Stimulated activated CD4-positive, alpha-beta T cell treated with anti-CD3 and anti-CD28 coated beads, Interleukin-2, amount 100 ng/mL, for 4 hours (primary cell): ENCODE data around the gene NYAP1.
A peak's percentile ranks its signal among the peaks of the same experiment; 100 is the strongest.
"Not testable (repeated sequence)": the region's sequence is repeated elsewhere in the genome, so short reads cannot be mapped to it uniquely, and the experiment has no call there.

Source experiments
- DNase-seq: peaks from one replicate; pipeline ENCODE4 v3.0.0-alpha.2; 2020; ENCODE audit warnings: low read depth

The NYAP1 gene

DNA sequence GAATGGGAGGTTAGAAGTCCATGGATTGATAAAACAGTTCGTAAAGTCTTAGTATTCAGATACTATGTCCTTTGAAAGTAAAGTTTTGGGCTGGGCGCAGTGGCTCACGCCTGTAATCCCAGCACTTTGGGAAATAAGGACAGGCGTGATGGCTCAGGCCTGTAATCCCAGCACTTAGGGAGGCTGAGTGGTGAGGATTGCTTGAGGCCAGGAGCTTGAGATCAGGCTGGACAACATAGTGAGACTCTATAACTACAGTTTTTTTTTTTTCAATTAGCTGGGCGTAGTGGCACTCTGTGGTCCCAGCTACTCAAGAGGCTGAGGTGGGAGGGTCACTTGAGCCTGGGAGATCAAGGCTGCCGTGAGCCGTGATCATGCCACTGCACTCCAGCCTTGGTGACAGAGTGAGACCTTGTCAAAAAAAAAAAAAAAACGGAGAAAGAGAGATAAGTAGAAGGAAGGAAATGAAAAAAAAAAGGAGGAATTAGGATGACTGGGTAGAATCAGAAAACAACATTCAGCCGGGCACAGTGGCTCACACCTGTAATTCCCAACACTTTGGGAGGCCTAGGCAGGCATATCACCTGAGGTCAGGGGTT is 29.6 kb downstream of the NYAP1 start:
- no peak for DNase-seq

DNA sequence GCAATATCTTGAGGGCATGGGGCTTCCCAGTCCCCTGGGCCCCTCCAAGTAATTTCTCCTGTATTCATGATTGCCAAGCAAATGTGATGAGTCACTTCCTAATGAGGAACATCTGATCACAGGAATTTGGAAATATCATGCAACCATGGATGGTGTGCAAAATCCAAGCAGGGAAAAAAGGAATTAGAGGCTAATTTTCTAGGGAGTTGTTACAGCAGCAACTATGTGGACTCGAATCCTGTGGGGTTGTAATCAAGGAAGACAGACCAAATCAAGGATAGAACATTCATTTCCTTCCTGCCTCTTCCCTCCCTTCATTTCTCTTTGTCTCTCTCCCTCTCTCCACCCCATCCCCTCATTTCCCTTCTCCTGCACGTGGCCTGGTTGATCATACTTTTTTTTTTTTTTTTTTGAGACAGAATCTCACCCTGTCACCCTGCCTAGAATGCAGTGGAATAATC is 31.4 kb downstream of the NYAP1 start:
- no peak for DNase-seq

GRCh38 chr7:100516135-100516812 is 32.5 kb downstream of the NYAP1 start:
- DNase-seq: no peak

GRCh38 chr7:100517305-100517704 is 33.6 kb downstream of the NYAP1 start:
- no peak for DNase-seq

DNA sequence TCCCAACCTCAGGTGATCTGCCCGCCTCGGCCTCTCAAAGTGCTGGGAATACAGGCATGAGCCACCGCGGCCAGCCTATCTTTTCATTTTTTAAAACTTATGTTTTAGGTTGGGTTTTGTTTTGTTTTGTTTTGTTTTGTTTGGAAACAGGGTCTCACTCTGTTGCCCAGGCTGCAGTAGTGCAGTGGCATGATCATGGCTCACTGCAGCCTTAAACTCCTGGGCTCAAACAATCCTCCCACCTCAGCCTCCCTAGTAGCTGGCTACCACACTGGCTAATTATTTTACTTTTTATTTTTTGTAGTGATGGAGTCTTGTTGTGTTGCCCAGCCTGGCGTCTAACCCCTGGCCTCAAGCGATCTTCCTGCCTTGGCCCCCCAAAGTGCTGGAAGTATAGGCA is 35.9 kb downstream of the NYAP1 start:
- DNase-seq: no peak

- DNase-seq: no peak
Observed at GRCh38 chr7:100520138-100520537, 36.4 kb downstream of the NYAP1 start.

DNA sequence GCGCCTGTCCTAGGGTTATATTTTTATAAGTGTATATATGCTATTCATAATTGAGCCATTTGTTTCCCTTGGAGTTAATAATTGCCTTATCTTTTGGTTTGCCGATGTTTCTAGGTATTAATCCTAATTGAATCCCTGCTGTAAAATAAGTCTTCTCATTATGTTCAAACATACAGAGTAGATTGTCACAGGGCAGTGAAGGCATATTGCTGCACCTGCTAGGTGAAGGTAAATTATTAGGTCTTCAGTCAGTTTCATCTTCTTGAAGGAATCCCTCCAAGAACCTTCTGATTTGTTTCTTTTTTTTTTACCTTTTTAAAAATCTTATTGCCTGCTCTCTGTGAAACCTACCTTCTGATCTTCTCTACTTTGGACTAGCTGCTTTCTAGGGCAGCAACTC is 37.3 kb downstream of the NYAP1 start:
- DNase-seq: no peak

GRCh38 chr7:100521909-100522593 is 38.3 kb downstream of the NYAP1 start:
- DNase-seq: not testable (repeated sequence)

DNA sequence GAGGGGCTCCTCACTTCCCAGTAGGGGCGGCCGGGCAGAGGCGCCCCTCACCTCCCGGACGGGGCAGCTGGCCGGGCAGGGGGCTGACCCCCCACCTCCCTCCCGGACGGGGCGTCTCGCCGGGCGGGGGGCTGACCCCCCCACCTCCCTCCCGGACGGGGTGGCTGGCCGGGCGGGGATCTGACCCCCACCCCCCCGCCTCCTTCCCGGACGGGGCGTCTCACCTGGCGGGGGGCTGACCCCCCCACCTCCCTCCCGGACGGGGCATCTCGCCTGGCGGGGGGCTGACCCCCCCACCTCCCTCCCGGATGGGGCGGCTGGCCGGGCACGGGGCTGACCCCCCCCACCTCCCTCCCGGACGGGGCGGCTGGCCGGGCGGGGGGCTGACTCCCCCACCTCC is 39.5 kb downstream of the NYAP1 start:
- not testable (repeated sequence) for DNase-seq

GRCh38 chr7:100528108-100528866 is 44.6 kb downstream of the NYAP1 start:
- not testable (repeated sequence) for DNase-seq

- DNase-seq: no peak
Observed at GRCh38 chr7:100532165-100533022, 48.7 kb downstream of the NYAP1 start.

DNA sequence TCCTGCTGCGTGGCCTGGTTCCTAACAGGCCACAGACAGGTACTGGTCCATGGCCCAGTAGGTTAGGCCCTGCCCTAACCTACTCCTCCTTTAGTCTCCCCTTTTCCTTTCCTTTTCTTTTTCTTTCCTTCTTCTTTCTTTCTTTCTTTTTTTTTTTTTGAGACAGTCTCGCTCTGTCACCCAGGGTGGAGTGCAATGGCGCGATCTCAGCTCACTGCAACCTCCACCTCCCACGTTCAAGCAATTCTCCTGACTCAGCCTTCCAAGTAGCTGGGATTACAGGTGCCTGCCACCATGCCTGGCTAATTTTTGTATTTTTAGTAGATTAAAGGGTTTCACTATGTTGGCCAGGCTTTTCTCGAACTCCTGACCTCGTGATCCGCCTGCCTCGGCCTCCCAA is 52.3 kb downstream of the NYAP1 start:
- not testable (repeated sequence) for DNase-seq

DNA sequence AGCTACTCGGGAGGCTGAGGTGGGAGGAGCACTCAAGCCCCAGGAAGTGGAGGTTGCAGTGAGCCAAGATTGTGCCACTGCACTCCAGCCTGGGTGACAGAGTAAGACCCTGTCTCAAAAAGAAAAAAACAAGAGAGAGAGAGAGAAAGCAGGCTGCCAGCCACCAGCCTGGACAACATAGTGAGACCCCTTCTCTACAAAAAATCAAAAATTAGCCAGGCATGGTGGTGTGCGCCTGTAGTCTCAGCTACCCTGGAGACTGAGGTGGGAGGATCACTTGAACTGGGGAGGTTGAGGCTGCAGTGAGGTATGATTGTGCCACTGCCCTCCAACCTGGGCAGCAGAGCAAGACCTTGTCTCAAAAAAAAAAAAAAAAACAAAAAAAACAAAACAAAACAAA is 53.0 kb downstream of the NYAP1 start:
- not testable (repeated sequence) for DNase-seq

DNA sequence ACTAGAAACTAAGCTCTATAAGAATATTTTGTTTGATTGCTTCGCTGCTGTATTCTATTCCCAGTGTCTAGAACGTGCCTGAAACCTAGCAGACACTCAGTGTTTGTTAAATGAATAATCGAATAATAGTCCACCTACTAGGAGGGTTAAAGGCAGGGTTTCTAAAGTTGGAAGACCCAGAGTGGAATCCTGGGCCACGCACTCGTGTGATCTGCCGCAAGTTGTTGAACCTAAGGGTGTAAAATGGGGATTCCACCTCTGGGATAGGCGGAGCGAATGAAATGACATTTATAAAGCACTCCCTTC is 54.6 kb downstream of the NYAP1 start:
- no peak for DNase-seq

DNA sequence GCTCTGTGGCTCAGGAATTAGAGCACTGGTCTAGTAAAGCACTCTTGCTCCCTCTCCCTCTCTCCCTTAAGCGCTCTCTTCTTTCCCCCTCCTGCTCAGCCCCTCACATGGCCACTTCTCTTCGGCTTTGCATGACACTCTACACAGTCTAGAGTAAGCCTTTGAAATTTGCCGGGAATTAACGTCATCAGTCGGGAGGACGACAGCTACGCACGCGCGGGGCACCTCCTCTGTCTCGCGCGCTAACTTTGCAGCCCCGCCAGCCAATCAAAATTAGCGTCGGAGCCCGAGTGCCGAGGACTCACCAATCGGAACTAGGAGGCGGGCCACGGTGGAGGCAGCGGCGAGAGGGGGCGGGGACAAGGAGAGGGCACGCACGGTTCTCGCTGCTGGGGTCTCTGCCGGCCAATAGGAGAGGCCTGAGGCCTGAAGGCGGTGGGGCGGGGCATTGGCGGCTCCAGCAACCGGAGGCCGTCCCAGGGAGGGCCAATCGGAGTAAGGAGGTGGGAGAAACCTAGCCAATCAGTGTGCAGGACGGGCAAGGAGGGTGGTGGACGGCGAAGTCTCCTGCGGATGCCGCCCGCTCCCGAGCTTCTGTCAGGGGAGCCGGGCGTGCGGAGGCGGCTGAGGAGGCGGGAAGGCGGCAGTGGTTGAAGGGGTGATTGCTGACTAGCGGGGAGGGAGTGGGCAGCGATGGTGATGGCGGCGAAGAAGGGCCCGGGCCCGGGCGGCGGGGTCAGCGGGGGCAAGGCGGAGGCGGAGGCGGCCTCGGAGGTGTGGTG is 55.1 kb downstream of the NYAP1 start, which contains the start of gene AGFG2:
TSS of gene AGFG2 (plus strand) at position 550 of the 782 bp plus-strand sequence. CDS start at position 694, 144 bp downstream.
- DNase-seq: peak; percentile 100

DNA sequence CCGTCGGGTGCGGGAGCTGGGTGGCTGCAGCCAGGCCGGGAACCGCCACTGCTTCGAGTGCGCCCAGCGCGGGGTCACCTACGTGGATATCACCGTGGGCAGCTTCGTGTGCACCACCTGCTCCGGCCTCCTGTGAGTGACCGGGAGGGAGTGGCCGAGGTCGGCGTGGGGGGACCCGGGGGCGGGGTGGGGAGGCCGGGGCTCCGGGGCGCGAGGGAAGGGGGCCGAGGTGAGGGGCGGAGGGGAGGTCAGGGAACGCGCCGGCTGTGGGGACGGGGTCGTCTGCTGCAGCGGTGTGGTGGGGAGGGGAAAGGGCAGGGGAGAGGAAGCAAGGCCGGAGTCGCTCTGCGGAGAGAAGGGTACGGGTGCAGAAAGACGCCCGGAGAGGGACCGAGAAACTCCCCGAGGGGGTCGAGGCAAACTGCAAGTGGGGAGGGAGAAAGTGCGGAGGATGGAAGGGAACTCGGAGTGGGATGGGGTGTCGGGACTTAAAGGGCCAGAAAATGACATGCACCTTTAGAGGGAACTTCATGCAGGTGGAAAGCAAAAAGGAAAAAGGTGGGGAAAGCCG is 55.8 kb downstream of the NYAP1 start:
- no peak for DNase-seq

DNA sequence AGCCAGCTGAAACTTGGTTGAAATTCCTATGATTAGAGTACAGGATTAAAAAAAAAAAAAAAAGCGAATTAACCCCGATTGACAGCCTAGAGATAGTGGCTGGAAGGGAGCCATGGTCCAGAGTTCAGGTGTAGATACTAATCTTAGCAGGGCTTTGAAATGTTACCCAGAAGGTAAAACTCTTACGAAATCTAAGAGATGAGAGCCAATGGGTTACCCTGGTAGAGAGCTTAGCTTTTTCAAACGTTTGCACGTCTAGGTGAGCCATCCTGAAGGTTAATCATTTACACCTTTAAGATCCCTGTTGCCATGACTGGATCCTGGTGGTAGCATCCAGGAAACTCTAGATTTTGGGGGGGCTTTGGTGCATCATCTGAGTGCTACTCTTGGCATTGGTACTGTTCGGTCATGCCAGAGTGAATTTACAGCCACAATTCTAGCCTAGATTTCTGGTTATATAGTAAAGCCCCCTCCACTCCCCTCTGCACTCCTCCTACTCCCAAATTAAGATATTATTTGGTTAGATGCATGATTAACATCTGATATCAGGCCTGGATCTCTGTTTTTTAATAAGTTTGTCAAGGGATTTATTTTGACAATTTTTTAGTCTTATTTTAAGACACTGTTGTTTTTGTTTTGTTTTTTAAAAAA is 56.5 kb downstream of the NYAP1 start:
- DNase-seq: no peak

- not testable (repeated sequence) for DNase-seq
Observed at GRCh38 chr7:100541309-100541708, 57.6 kb downstream of the NYAP1 start.

DNA sequence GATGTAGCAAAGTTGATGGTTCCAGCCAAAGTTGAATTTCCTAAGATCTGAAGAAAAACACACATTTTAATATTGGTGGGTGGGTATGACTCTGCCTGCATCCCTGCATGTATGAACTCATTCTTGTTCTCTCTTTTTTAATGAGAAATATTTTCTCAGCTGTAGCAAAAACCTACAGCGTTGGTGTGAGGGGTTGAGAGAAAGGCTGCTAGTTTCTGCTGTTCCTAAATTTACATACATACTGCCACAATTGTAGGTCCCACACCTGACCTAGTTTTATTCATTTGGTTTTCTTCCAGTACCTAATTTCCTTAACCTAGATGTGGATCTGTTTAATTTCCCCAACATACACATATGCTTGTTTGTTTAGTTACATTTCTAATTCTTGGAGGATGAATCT is 59.9 kb downstream of the NYAP1 start:
- no peak for DNase-seq

GRCh38 chr7:100544386-100544785 is 60.7 kb downstream of the NYAP1 start:
- DNase-seq: no peak
